IPS-18a (cell line): ENCODE results near the gene EIF4G3.
A peak's percentile ranks its signal among the peaks of the same experiment; 100 is the strongest.

Source experiments
- H3K27ac ChIP-seq: one replicate; pipeline ENCODE4 v1.5.1; 2013; ENCODE audit warnings: low read length
- H3K27me3 ChIP-seq: one replicate; pipeline ENCODE4 v1.6.1; 2013; ENCODE audit warnings: mild to moderate bottlenecking, low read length; ENCODE audit not compliant: control insufficient read depth, insufficient read depth
- H3K36me3 ChIP-seq: one replicate; pipeline ENCODE4 v1.6.1; 2013; ENCODE audit warnings: low read depth, low read length; ENCODE audit not compliant: control insufficient read depth
- H3K4me1 ChIP-seq: one replicate; pipeline ENCODE4 v1.6.1; 2013; ENCODE audit warnings: low read depth, low read length; ENCODE audit not compliant: control insufficient read depth
- H3K4me3 ChIP-seq: one replicate; pipeline ENCODE4 v1.5.1; 2013; ENCODE audit warnings: low read length
- H3K9ac ChIP-seq: one replicate; pipeline ENCODE4 v1.6.1; 2013; ENCODE audit warnings: mild to moderate bottlenecking, low read length, moderate library complexity
- H3K9me3 ChIP-seq: one replicate; pipeline ENCODE4 v1.6.1; 2013; ENCODE audit warnings: low read depth, low read length; ENCODE audit not compliant: control insufficient read depth

The EIF4G3 gene

DNA sequence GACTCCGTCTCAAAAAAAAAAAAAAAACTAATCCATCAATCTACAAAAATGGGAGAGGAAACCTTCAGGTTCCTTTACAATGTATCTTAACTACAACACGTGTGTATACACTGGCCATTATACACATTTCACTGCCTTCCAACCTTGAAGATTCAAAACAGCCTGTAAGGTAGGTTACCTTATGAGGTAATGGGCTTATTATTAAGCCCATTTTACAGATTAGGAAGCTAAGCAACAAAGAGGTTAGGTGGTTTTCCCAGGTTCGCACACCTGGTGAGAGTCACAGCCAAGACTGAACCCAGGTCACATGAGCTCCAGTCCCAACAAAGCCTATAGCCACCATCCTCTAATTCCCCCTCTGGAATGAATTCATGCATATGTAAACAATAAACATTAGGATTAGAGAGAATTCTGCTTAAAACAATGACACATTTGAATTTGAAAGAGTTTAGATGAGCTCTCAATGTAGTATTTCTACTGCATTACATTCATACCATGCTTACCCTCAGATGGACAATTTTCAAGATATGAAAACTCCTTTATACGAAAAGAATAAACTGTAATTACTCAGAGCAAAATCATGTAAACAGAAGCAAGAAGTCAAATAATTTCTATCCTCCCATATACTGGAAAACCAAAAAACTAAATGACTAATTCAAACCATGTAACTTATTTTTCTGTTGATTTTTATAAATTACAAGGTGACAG is 54.8 kb downstream of the EIF4G3 start:
- Histone ChIP-seq H3K27ac (peak overlapping the region; percentile 30), H3K9ac (no peak overlapping the region), H3K36me3 (peaks cover 4% of the 10 kb centered on the region), H3K4me1 (peaks cover 11% of the 10 kb centered on the region), H3K9me3 (no peaks in the 10 kb centered on the region), H3K27me3 (no peaks in the 10 kb centered on the region), H3K4me3 (no peak overlapping the region)

DNA sequence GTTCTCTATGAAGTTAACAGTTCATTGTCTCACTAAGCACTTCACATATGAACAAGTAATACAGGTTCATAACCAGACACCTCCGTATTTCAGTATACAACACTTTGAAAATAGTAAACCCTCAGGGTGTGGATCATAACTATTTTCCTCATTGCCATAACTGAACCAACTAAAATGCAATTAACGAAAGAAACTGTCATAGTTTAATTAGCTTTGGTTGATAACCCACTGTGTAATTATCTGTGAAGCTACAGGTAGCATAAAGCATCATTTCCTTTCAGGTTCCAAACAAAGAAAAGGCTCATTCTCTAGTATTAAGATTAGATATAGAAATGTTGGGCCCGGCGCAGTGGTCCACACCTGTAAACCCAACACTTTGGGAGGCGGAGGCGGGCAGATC is 58.5 kb downstream of the EIF4G3 start:
- Histone ChIP-seq H3K27me3 (no peaks in the 10 kb centered on the region), H3K9ac (no peak overlapping the region), H3K27ac (no peak overlapping the region), H3K4me1 (peaks cover 10% of the 10 kb centered on the region), H3K9me3 (no peaks in the 10 kb centered on the region), H3K36me3 (peaks cover 4% of the 10 kb centered on the region), H3K4me3 (no peak overlapping the region)

DNA sequence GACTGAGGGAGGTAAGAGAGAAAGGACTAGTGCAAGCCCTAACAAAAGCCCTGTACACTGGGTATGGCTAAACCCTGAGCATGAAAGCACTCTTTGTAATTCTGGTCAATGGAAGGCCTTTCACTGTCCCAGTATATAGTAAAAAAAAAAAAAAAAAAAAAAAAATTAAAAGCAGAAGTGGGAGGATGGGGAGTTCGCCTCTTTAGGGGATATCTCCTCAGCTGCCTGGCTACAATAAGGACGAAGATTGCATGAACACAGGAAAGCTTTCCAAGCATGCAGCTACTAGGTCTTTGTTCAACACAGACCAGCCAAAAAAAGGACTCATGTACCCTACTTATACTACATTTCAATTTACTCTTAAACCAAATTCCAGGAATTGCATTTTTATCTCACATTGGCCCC is 59.1 kb downstream of the EIF4G3 start:
- no peak overlapping the region for H3K4me3 ChIP-seq
- peaks cover 10% of the 10 kb centered on the region for H3K4me1 ChIP-seq
- H3K27me3 ChIP-seq = no peaks in the 10 kb centered on the region
- H3K9ac ChIP-seq = no peak overlapping the region
- peaks cover 4% of the 10 kb centered on the region for H3K36me3 ChIP-seq
- no peaks in the 10 kb centered on the region for H3K9me3 ChIP-seq
- no peak overlapping the region for H3K27ac ChIP-seq

DNA sequence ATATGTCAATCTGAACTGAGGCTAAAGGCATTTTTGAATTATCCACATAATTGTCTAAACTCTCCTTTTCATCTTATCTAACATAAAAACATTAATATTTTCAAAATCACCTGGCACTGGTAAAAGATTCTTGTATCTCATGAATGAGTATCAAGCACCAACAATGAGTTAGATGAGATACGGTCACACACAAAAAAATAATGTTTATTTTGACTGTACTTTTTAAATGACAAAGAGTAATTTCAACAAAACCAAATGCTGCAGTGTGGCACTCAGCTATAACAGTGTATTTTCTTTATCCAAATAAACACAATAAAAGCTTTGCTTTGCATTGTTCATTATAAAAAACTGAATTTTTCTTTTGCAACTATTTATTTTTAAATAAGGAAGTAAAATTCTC is 59.5 kb downstream of the EIF4G3 start:
- H3K27me3 ChIP-seq = no peaks in the 10 kb centered on the region
- no peaks in the 10 kb centered on the region for H3K9me3 ChIP-seq
- no peak overlapping the region for H3K27ac ChIP-seq
- no peak overlapping the region for H3K4me3 ChIP-seq
- no peak overlapping the region for H3K9ac ChIP-seq
- peaks cover 9% of the 10 kb centered on the region for H3K4me1 ChIP-seq
- peaks cover 4% of the 10 kb centered on the region for H3K36me3 ChIP-seq

DNA sequence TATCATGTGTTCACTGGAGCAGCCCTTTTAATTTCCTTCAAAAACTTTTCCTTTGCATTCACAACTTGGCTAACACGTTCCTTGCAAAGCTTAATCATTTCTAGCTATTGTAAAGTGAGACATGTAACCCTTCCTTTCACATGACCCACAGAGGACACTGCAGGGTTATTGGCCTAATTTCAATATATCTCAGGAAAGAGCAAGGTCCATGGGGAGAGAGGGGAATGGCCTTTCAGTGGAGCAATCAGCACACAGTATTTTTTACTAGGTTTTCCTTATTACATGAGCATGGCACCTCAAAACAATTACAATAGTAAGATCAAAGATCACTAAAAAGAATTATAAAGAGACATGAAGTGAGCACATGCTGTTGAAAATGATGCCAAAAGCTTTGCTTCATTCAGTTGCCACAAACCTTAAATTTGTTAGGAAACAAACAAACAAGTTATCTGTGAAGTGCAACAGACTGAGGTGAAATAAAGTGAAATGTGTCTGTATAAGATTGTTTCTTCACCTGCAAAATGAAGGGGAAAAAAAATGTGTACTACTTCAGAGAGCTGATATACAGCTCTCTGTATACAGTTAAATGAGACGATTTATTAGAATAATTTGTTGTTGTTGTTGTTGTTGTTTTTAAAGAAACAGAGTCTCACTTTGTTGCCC is 61.5 kb downstream of the EIF4G3 start:
- no peaks in the 10 kb centered on the region for H3K27me3 ChIP-seq
- H3K36me3 ChIP-seq = peaks cover 2% of the 10 kb centered on the region
- H3K9ac ChIP-seq = no peak overlapping the region
- no peak overlapping the region for H3K27ac ChIP-seq
- H3K4me3 ChIP-seq = no peak overlapping the region
- H3K4me1 ChIP-seq = peaks cover 4% of the 10 kb centered on the region
- H3K9me3 ChIP-seq = no peaks in the 10 kb centered on the region

DNA sequence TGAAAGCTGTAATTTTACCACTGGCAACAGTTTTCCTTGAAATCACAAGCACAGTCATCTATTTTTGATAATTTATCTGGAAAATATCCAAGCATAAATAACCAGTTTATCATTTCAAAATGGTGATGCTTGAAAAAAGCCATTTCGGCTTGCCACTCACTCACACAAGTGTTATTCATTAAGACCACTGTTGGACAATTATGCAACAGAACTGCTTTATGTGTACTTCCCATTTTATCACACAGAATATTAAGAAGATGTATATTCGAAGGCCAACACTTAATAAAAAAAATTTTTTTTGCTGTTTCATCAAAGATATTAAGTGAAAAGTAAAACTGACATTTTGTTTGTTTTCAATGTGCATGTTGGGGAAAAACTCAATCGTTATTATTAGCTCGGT is 62.3 kb downstream of the EIF4G3 start:
- Histone ChIP-seq H3K4me3 (no peak overlapping the region), H3K27ac (no peak overlapping the region), H3K4me1 (peaks cover 4% of the 10 kb centered on the region), H3K27me3 (no peaks in the 10 kb centered on the region), H3K9ac (no peak overlapping the region), H3K9me3 (no peaks in the 10 kb centered on the region), H3K36me3 (peaks cover 2% of the 10 kb centered on the region)

DNA sequence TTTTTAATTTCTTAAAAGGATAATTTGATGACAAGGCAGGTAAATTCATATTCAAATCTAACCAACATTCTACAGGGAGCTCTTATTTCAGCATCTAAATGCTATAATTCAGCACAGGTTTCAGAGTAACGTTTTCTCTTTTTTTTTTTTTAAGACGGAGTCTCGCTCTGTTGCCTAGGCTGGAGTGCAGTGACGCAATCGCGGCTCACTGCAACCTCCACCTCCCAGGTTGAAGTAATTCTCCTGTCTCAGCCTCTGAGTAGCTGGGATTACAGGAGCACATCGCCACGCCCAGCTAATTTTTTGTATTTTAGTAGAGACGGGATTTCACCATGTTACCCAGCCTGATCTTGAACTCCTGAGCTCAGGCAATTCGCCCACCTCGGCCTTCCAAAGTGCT is 66.5 kb downstream of the EIF4G3 start:
- no peaks in the 10 kb centered on the region for H3K4me1 ChIP-seq
- H3K9ac ChIP-seq = no peak overlapping the region
- H3K36me3 ChIP-seq = peaks cover 2% of the 10 kb centered on the region
- no peak overlapping the region for H3K4me3 ChIP-seq
- no peak overlapping the region for H3K27ac ChIP-seq
- no peaks in the 10 kb centered on the region for H3K9me3 ChIP-seq
- H3K27me3 ChIP-seq = no peaks in the 10 kb centered on the region

DNA sequence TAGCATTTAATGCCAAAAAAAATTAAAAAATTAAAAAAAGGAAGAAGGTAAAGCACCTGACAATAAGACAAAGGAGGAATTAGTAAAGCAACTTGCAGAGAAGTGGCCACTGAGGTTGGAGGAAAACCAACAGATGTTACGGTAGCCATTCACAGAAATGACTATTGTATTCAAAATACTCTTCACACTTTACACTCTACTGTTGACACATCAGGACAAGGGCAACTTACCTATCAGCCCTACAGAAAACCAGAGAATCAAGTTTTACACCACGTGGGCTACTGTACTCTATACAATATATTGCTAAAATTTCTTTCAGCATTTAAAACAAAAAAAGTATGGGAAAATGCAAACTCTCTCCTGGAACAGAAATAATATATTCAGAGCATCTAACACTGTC is 70.0 kb downstream of the EIF4G3 start:
- H3K27me3 ChIP-seq = no peaks in the 10 kb centered on the region
- peaks cover 3% of the 10 kb centered on the region for H3K4me1 ChIP-seq
- no peak overlapping the region for H3K4me3 ChIP-seq
- no peak overlapping the region for H3K27ac ChIP-seq
- H3K9me3 ChIP-seq = no peaks in the 10 kb centered on the region
- peaks cover 6% of the 10 kb centered on the region for H3K36me3 ChIP-seq
- no peak overlapping the region for H3K9ac ChIP-seq

DNA sequence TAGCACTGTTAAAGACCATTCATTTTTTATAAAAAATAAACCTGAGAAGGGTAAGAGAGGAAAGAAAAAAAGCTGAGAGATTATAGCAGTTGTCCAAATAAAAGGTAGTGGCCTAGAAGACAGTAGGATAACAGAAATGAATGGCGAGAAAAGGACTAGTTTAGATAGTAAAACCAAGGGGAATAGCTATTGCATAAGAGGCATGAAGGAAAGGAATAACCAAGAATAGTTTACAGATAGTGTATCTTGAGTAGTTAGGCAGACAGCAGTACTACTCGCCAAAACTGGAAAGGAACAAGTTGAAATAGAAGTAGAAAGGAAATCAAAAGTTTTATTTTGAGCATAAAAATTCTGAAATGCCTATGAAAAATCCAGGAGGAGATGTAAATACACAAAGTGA is 70.5 kb downstream of the EIF4G3 start:
- no peak overlapping the region for H3K9ac ChIP-seq

DNA sequence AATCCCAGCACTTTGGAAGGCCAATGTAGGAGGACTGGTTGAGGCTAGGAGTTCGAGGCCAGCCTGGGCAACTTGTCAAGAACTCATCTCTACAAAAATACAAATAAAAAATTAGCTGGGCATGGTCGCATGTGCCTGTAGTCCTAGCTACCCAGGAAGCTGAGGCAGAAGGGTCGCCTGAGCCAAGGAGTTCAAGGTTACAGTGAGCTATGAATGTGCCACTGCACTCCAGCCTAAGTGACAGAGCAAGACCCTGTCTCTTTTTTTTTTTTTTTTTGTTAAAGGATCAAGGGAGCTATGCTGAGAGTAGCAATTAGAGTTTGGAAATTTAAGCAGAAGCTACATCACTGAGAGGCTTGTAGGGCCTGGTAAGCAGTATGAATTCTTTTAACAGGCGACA is 70.9 kb downstream of the EIF4G3 start:
- no peaks in the 10 kb centered on the region for H3K27me3 ChIP-seq
- peaks cover 9% of the 10 kb centered on the region for H3K4me1 ChIP-seq
- H3K36me3 ChIP-seq = peaks cover 4% of the 10 kb centered on the region
- H3K9ac ChIP-seq = no peak overlapping the region
- H3K27ac ChIP-seq = no peak overlapping the region
- no peak overlapping the region for H3K4me3 ChIP-seq
- H3K9me3 ChIP-seq = no peaks in the 10 kb centered on the region

More for the DNA sequence above, 70.5 kb downstream of the EIF4G3 start:
- Histone ChIP-seq H3K4me3 (no peak overlapping the region), H3K27ac (no peak overlapping the region), H3K9me3 (no peaks in the 10 kb centered on the region), H3K36me3 (peaks cover 6% of the 10 kb centered on the region), H3K4me1 (peaks cover 4% of the 10 kb centered on the region), H3K27me3 (no peaks in the 10 kb centered on the region)

DNA sequence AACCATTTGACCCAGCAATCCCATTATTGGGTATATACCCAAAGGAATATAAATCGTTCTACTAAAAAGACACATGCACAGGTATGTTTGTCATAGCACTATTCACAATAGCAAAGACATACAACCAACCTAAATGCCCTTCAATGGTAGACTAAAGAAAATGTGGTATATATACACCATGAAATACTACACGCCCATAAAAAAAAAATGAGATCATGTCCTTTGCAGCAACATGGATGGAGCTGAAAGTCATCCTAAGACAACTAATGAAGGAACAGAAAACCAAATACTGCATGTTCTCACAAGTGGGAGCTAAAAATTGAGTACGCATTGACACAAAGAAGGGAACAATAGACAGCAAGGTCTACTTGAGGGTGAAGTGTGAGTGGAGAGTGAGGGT is 72.0 kb downstream of the EIF4G3 start:
- Histone ChIP-seq H3K4me3 (no peak overlapping the region), H3K9me3 (no peaks in the 10 kb centered on the region), H3K27me3 (no peaks in the 10 kb centered on the region), H3K4me1 (peaks cover 12% of the 10 kb centered on the region), H3K27ac (no peak overlapping the region), H3K36me3 (peaks cover 3% of the 10 kb centered on the region), H3K9ac (no peak overlapping the region)

DNA sequence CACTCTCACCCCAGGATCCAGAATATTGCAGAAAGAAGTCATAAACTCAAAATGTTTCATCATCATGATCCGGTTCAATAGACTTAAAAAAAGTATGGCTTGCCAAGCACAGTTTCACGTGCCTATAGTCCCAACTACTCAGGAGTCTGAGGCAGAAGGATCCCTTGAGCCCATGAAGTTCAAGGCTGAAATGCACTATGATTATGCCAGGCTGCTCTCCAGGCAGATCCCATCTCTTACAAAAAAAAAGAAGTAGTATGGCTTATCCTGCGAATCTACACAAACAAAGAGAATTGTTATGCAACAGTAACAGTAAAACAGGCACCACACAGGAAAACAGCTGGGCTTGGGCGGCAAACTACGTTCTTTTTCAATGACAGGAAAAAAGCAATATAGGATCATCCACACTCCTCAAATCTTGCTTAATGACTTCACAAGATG is 76.2 kb downstream of the EIF4G3 start:
- H3K9ac ChIP-seq = no peak overlapping the region
- H3K27ac ChIP-seq = peak overlapping the region; percentile 20
- H3K27me3 ChIP-seq = no peaks in the 10 kb centered on the region
- H3K4me3 ChIP-seq = no peak overlapping the region
- peaks cover 10% of the 10 kb centered on the region for H3K36me3 ChIP-seq
- H3K9me3 ChIP-seq = no peaks in the 10 kb centered on the region
- peaks cover 12% of the 10 kb centered on the region for H3K4me1 ChIP-seq
